IPS-11a (cell line): ENCODE measurements around the gene CASP2.
A peak's percentile ranks its signal among the peaks of the same experiment; 100 is the strongest.

Source experiments
- H3K4me3 ChIP-seq: one replicate; pipeline ENCODE4 v1.5.1; 2013; ENCODE audit warnings: low read depth, low read length, control low read depth

The CASP2 gene

GRCh38 chr7:143287935-143288826, at the start of gene CASP2:
TSS of gene CASP2 (plus strand) at chr7:143288351. CDS start at chr7:143288456, 105 bp downstream.
- peak within 1 kb of the TSS; percentile 91 for H3K4me3 ChIP-seq

GRCh38 chr7:143239813-143240212, 48.3 kb upstream of the CASP2 start:
- H3K4me3 ChIP-seq = no peak overlapping the region

GRCh38 chr7:143240291-143241168, 47.6 kb upstream of the CASP2 start:
- no peak overlapping the region for H3K4me3 ChIP-seq

GRCh38 chr7:143242306-143242705, 45.8 kb upstream of the CASP2 start:
- no peak overlapping the region for H3K4me3 ChIP-seq

- no peak overlapping the region for H3K4me3 ChIP-seq
These were observed 45.0 kb upstream of the CASP2 start for GRCh38 chr7:143243111-143243510.

- no peak overlapping the region for H3K4me3 ChIP-seq
These were observed 44.5 kb upstream of the CASP2 start for GRCh38 chr7:143243614-143244013.

- no peak overlapping the region for H3K4me3 ChIP-seq
These were observed 43.8 kb upstream of the CASP2 start for GRCh38 chr7:143244321-143244720.

GRCh38 chr7:143245123-143245522, 43.0 kb upstream of the CASP2 start:
- H3K4me3 ChIP-seq = no peak overlapping the region

GRCh38 chr7:143247372-143247771, 40.8 kb upstream of the CASP2 start:
- H3K4me3 ChIP-seq = no peak overlapping the region

- H3K4me3 ChIP-seq = no peak overlapping the region
These were observed 39.3 kb upstream of the CASP2 start for GRCh38 chr7:143248761-143249354.

- no peak overlapping the region for H3K4me3 ChIP-seq
These were observed 38.0 kb upstream of the CASP2 start for GRCh38 chr7:143250199-143250598.

- H3K4me3 ChIP-seq = no peak overlapping the region
These were observed 37.3 kb upstream of the CASP2 start for GRCh38 chr7:143250822-143251221.

GRCh38 chr7:143252006-143252405, 36.1 kb upstream of the CASP2 start:
- H3K4me3 ChIP-seq = no peak overlapping the region

GRCh38 chr7:143255564-143255963, 32.6 kb upstream of the CASP2 start:
- no peak overlapping the region for H3K4me3 ChIP-seq

GRCh38 chr7:143256325-143256724, 31.8 kb upstream of the CASP2 start:
- H3K4me3 ChIP-seq = no peak overlapping the region

- no peak overlapping the region for H3K4me3 ChIP-seq
These were observed 31.2 kb upstream of the CASP2 start for GRCh38 chr7:143256932-143257331.

GRCh38 chr7:143257501-143257900, 30.6 kb upstream of the CASP2 start:
- no peak overlapping the region for H3K4me3 ChIP-seq

- no peak overlapping the region for H3K4me3 ChIP-seq
These were observed 29.3 kb upstream of the CASP2 start for GRCh38 chr7:143258831-143259230.

GRCh38 chr7:143259765-143260164, 28.4 kb upstream of the CASP2 start:
- H3K4me3 ChIP-seq = no peak overlapping the region

GRCh38 chr7:143261901-143262300, 26.2 kb upstream of the CASP2 start:
- no peak overlapping the region for H3K4me3 ChIP-seq
